ENCODE data around the gene STAT5A. TPM values are rescaled to one million over a fixed set of nuclear protein-coding genes. Genes with fewer than 3 reads are reported as not detected.
"Not testable (repeated sequence)": the region's sequence is repeated elsewhere in the genome, so short reads cannot be mapped to it uniquely, and the experiment has no call there.

STAT5A gene
- total RNA-seq, 1 donor from 2014 or later, result 2.9 TPM

GRCh38 chr17:42289611-42290181 lies 1.4 kb downstream of the STAT5A start:
- peaks cover 17% of the 10 kb centered on the region for H3K4me1 Mint-ChIP-seq
- peaks cover 39% of the 10 kb centered on the region for H3K27me3 Mint-ChIP-seq (ENCODE audit: low read depth)
- H3K27ac Mint-ChIP-seq (ENCODE audit: unreplicated experiment), result no peak overlapping the region
- peak overlapping the region; percentile 75 for H3K4me3 Mint-ChIP-seq
- no peak for TF ChIP-seq CTCF (conservative IDR thresholded peaks at IDR 0.05)
- no peaks in the 10 kb centered on the region for H3K9me3 Mint-ChIP-seq
- DNase-seq (ENCODE audit: low read depth, low spot score), result no peak
- H3K36me3 Mint-ChIP-seq (ENCODE audit: low read depth), result no peaks in the 10 kb centered on the region

GRCh38 chr17:42290577-42290976 lies 2.3 kb downstream of the STAT5A start:
- H3K4me1 Mint-ChIP-seq, result peaks cover 17% of the 10 kb centered on the region
- H3K27me3 Mint-ChIP-seq (ENCODE audit: low read depth), result peaks cover 39% of the 10 kb centered on the region
- H3K27ac Mint-ChIP-seq (ENCODE audit: unreplicated experiment), result no peak overlapping the region
- TF ChIP-seq CTCF (conservative IDR thresholded peaks at IDR 0.05), result no peak
- no peak for DNase-seq (ENCODE audit: low read depth, low spot score)
- no peaks in the 10 kb centered on the region for H3K36me3 Mint-ChIP-seq (ENCODE audit: low read depth)
- H3K9me3 Mint-ChIP-seq, result no peaks in the 10 kb centered on the region
- no peak overlapping the region for H3K4me3 Mint-ChIP-seq

GRCh38 chr17:42291129-42291528 lies 2.8 kb downstream of the STAT5A start:
- H3K27me3 Mint-ChIP-seq (ENCODE audit: low read depth), result peaks cover 34% of the 10 kb centered on the region
- H3K4me3 Mint-ChIP-seq, result no peak overlapping the region
- no peaks in the 10 kb centered on the region for H3K9me3 Mint-ChIP-seq
- no peak for DNase-seq (ENCODE audit: low read depth, low spot score)
- no peak for TF ChIP-seq CTCF (conservative IDR thresholded peaks at IDR 0.05)
- peaks cover 17% of the 10 kb centered on the region for H3K4me1 Mint-ChIP-seq
- H3K27ac Mint-ChIP-seq (ENCODE audit: unreplicated experiment), result no peak overlapping the region
- no peaks in the 10 kb centered on the region for H3K36me3 Mint-ChIP-seq (ENCODE audit: low read depth)

- H3K4me1 Mint-ChIP-seq, result peaks cover 5% of the 10 kb centered on the region
These were observed 6.4 kb downstream of the STAT5A start for GRCh38 chr17:42294469-42295398.

GRCh38 chr17:42296012-42296411 lies 7.7 kb downstream of the STAT5A start:
- H3K4me1 Mint-ChIP-seq, result peaks cover 5% of the 10 kb centered on the region
- H3K27ac Mint-ChIP-seq (ENCODE audit: unreplicated experiment), result peak overlapping the region; percentile 50
- H3K27me3 Mint-ChIP-seq (ENCODE audit: low read depth), result peaks cover 3% of the 10 kb centered on the region
- no peak for DNase-seq (ENCODE audit: low read depth, low spot score)
- H3K36me3 Mint-ChIP-seq (ENCODE audit: low read depth), result no peaks in the 10 kb centered on the region
- TF ChIP-seq CTCF (conservative IDR thresholded peaks at IDR 0.05), result no peak
- H3K4me3 Mint-ChIP-seq, result no peak overlapping the region
- no peaks in the 10 kb centered on the region for H3K9me3 Mint-ChIP-seq

More at GRCh38 chr17:42294469-42295398, 6.4 kb downstream of the STAT5A start:
- Mint-ChIP-seq H3K4me3 (no peak overlapping the region), H3K27me3 (ENCODE audit: low read depth) (peaks cover 9% of the 10 kb centered on the region), H3K36me3 (ENCODE audit: low read depth) (no peaks in the 10 kb centered on the region), H3K27ac (ENCODE audit: unreplicated experiment) (peak overlapping the region; percentile 5), H3K9me3 (no peaks in the 10 kb centered on the region)
- no peak for TF ChIP-seq CTCF (conservative IDR thresholded peaks at IDR 0.05)
- DNase-seq (ENCODE audit: low read depth, low spot score), result no peak

GRCh38 chr17:42297775-42298174 lies 9.5 kb downstream of the STAT5A start:
- H3K4me3 Mint-ChIP-seq; H3K9me3 Mint-ChIP-seq; H3K27me3 Mint-ChIP-seq (ENCODE audit: low read depth); DNase-seq (ENCODE audit: low read depth, low spot score); H3K4me1 Mint-ChIP-seq; H3K36me3 Mint-ChIP-seq (ENCODE audit: low read depth); H3K27ac Mint-ChIP-seq (ENCODE audit: unreplicated experiment): not testable (repeated sequence)

GRCh38 chr17:42299361-42299760 lies 11.1 kb downstream of the STAT5A start:
- H3K9me3 Mint-ChIP-seq; H3K4me3 Mint-ChIP-seq; H3K27me3 Mint-ChIP-seq (ENCODE audit: low read depth); H3K27ac Mint-ChIP-seq (ENCODE audit: unreplicated experiment); DNase-seq (ENCODE audit: low read depth, low spot score); H3K4me1 Mint-ChIP-seq; H3K36me3 Mint-ChIP-seq (ENCODE audit: low read depth): not testable (repeated sequence)

- H3K4me1 Mint-ChIP-seq, H3K4me3 Mint-ChIP-seq: not testable (repeated sequence)
These were observed 11.6 kb downstream of the STAT5A start for GRCh38 chr17:42299913-42300312.

More at GRCh38 chr17:42299913-42300312, 11.6 kb downstream of the STAT5A start:
- H3K27ac Mint-ChIP-seq (ENCODE audit: unreplicated experiment); H3K9me3 Mint-ChIP-seq; H3K27me3 Mint-ChIP-seq (ENCODE audit: low read depth); H3K36me3 Mint-ChIP-seq (ENCODE audit: low read depth); DNase-seq (ENCODE audit: low read depth, low spot score): not testable (repeated sequence)
